ENCODE measurements around the gene CD84. TPM values are rescaled to one million over a fixed set of nuclear protein-coding genes. Genes with fewer than 3 reads are reported as not detected.

CD84 gene
- total and polyA plus RNA-seq, 2 donors (not counting 1 experiment from before 2014, with no cell fraction given), result 19.8 to 63.9 TPM

DNA sequence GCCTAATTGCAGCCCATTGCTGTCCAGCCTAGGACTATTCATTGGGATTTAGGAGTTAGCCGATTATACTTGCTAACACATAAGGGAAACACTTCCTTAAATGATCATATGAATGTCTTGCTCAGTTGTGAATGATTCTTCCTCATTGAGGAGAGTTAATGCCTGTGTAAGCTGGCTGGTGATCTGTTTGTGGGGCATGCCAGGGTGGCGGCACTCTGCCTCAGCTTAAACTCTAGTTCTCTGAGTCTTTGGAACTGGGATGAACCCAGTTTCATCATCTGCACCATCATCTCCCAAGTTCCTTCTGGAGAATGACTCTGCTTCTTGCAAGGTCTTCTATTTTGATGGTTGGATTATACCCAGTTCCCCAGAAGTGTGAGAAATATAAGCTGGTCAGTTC, 32.4 kb downstream of the CD84 start:
- Mint-ChIP-seq H3K4me3 (peak overlapping the region; percentile 18), H3K4me1 (peaks cover 76% of the 10 kb centered on the region), H3K27ac (peak overlapping the region; percentile 94), H3K27me3 (no peaks in the 10 kb centered on the region), H3K9me3 (ENCODE audit: insufficient read depth) (no peaks in the 10 kb centered on the region)
- Histone ChIP-seq H3K9ac (ENCODE audit: low read length) (no peak overlapping the region), H3K4me2 (replicated peaks; ENCODE audit: low read depth, low read length, poor library complexity, severe bottlenecking) (peak overlapping the region; percentile 60), H3K4me3 (ENCODE audit: control extremely low read depth in 1 of 5, extremely low read depth in 1 of 5, insufficient read depth in 1 of 5, low read depth in 2 of 5, low read length in 4 of 5) (no peak overlapping the region), H3K27me3 (replicated peaks in 1 of 4; ENCODE audit: control extremely low read depth in 1 of 4, control insufficient read depth in 3 of 4, insufficient read depth in 4 of 4, low read length in 3 of 4) (no peaks in the 10 kb centered on the region), H3K36me3 (replicated peaks in 1 of 2; ENCODE audit: control extremely low read depth in 1 of 2, control insufficient read depth in 1 of 2, extremely low read depth in 1 of 2, insufficient read depth in 2 of 2, low read length in 1 of 2) (peaks cover 0 to 23% of the 10 kb centered on the region in 2 experiments), H4K20me1 (ENCODE audit: control insufficient read depth, insufficient read depth, low read length, poor library complexity, severe bottlenecking) (no peaks in the 10 kb centered on the region), H3K27ac (ENCODE audit: low read length in 2 of 2) (peak overlapping the region; percentile 84 to 88), H3K9me3 (ENCODE audit: control extremely low read depth in 1 of 3, control insufficient read depth in 2 of 3, insufficient read depth in 1 of 3, low read length in 2 of 3) (peaks cover 0 to 4% (median 0%) of the 10 kb centered on the region in 3 donors), H2AFZ (ENCODE audit: insufficient read depth, low read depth, low read length, poor library complexity, severe bottlenecking) (no peak overlapping the region), H3K4me1 (ENCODE audit: control insufficient read depth in 2 of 2, insufficient read depth in 2 of 2, low read length in 2 of 2) (peaks cover 74% of the 10 kb centered on the region in 2 donors), H3K79me2 (ENCODE audit: control insufficient read depth, insufficient read depth, low read length) (peaks cover 18% of the 10 kb centered on the region)
- ChIA-PET POLR2A (interaction anchor here (0.8 to 1.4 kb wide), 2 partner anchors 28 to 80 kb away, joined by 3 to 4 read pairs; no protein-coding TSS in a partner anchor), CTCF (interaction anchor here (0.6 to 18.3 kb wide), 7 partner anchors 24 to 168 kb away, joined by 3 to 159 read pairs (median 4); partner anchors contain the start of gene SLAMF6)
- intact Hi-C loops (cut with micrococcal nuclease), result loop anchor here (5.0 kb wide), 2 partner anchors 35 to 45 kb away; no protein-coding TSS in a partner anchor
- DNase-seq (no peak), ATAC-seq (ENCODE audit: low read depth) (no peak)
- WGBS (ENCODE audit: insufficient coverage), result no CpG with 5 or more reads among the region's 2 CpGs
- TF ChIP-seq, protein P1, sequence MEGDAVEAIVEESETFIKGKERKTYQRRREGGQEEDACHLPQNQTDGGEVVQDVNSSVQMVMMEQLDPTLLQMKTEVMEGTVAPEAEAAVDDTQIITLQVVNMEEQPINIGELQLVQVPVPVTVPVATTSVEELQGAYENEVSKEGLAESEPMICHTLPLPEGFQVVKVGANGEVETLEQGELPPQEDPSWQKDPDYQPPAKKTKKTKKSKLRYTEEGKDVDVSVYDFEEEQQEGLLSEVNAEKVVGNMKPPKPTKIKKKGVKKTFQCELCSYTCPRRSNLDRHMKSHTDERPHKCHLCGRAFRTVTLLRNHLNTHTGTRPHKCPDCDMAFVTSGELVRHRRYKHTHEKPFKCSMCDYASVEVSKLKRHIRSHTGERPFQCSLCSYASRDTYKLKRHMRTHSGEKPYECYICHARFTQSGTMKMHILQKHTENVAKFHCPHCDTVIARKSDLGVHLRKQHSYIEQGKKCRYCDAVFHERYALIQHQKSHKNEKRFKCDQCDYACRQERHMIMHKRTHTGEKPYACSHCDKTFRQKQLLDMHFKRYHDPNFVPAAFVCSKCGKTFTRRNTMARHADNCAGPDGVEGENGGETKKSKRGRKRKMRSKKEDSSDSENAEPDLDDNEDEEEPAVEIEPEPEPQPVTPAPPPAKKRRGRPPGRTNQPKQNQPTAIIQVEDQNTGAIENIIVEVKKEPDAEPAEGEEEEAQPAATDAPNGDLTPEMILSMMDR (IDR thresholded peaks at IDR 0.05), result no peak
- no peak for TF ChIP-seq EZH2 (IDR thresholded peaks at IDR 0.05; ENCODE audit: borderline replicate concordance, insufficient read depth, low read depth, low read length, poor library complexity, severe bottlenecking)

- no peaks in the 10 kb centered on the region for H4K20me1 ChIP-seq (ENCODE audit: control insufficient read depth, insufficient read depth, low read length, poor library complexity, severe bottlenecking)
- ATAC-seq (ENCODE audit: low read depth) (no peak), DNase-seq (peak; percentile 61)
- Mint-ChIP-seq H3K27ac (peak overlapping the region; percentile 79), H3K4me3 (no peak overlapping the region), H3K4me1 (peaks cover 76% of the 10 kb centered on the region), H3K27me3 (no peaks in the 10 kb centered on the region), H3K9me3 (ENCODE audit: insufficient read depth) (no peaks in the 10 kb centered on the region)
- no peak overlapping the region for H2AFZ ChIP-seq (ENCODE audit: insufficient read depth, low read depth, low read length, poor library complexity, severe bottlenecking)
- no CpG with 5 or more reads among the region's 1 CpG for whole genome bisulfite sequencing (ENCODE audit: insufficient coverage)
- no peak overlapping the region for H3K9ac ChIP-seq (ENCODE audit: low read length)
- intact Hi-C loops (cut with micrococcal nuclease), result loop anchor here (1.0 to 5.0 kb wide), 4 partner anchors 32 to 63 kb away; no protein-coding TSS in a partner anchor
- H3K27me3 ChIP-seq (replicated peaks in 1 of 4; ENCODE audit: control extremely low read depth in 1 of 4, control insufficient read depth in 3 of 4, insufficient read depth in 4 of 4, low read length in 3 of 4), result no peaks in the 10 kb centered on the region
- H3K27ac ChIP-seq (ENCODE audit: low read length in 2 of 2), result no peak overlapping the region
- TF ChIP-seq EZH2 (IDR thresholded peaks at IDR 0.05; ENCODE audit: borderline replicate concordance, insufficient read depth, low read depth, low read length, poor library complexity, severe bottlenecking), result no peak
- TF ChIP-seq, protein P1 (IDR thresholded peaks at IDR 0.05), result peak; percentile 66
- H3K79me2 ChIP-seq (ENCODE audit: control insufficient read depth, insufficient read depth, low read length), result peaks cover 30% of the 10 kb centered on the region
- ChIA-PET POLR2A (interaction anchor here (0.7 kb wide), 1 partner anchor 56 kb away, joined by 3 read pairs; no protein-coding TSS in a partner anchor), CTCF (interaction anchor here (0.5 to 18.3 kb wide), 21 partner anchors 10 to 224 kb away, joined by 3 to 159 read pairs (median 4); partner anchors contain the start of gene SLAMF6)
- no peak overlapping the region for H3K4me3 ChIP-seq (ENCODE audit: control extremely low read depth in 1 of 5, extremely low read depth in 1 of 5, insufficient read depth in 1 of 5, low read depth in 2 of 5, low read length in 4 of 5)
- H3K9me3 ChIP-seq (ENCODE audit: control extremely low read depth in 1 of 3, control insufficient read depth in 2 of 3, insufficient read depth in 1 of 3, low read length in 2 of 3), result no peaks in the 10 kb centered on the region
- peaks cover 74% of the 10 kb centered on the region in 2 donors for H3K4me1 ChIP-seq (ENCODE audit: control insufficient read depth in 2 of 2, insufficient read depth in 2 of 2, low read length in 2 of 2)
- peaks cover 0 to 14% of the 10 kb centered on the region in 2 experiments for H3K36me3 ChIP-seq (replicated peaks in 1 of 2; ENCODE audit: control extremely low read depth in 1 of 2, control insufficient read depth in 1 of 2, extremely low read depth in 1 of 2, insufficient read depth in 2 of 2, low read length in 1 of 2)
- H3K4me2 ChIP-seq (replicated peaks; ENCODE audit: low read depth, low read length, poor library complexity, severe bottlenecking), result peak overlapping the region; percentile 1
Measured at GRCh38 chr1:160544647-160545046, 34.6 kb downstream of the CD84 start.
